BLaER1 treated with 17β-estradiol and CSF1 and Interleukin-3, amounts not matched to agents 10 nM and 100 nM (cell line): Measurements from ENCODE around the gene KRT86.
"Not testable (repeated sequence)": the region's sequence is repeated elsewhere in the genome, so short reads cannot be mapped to it uniquely, and the experiment has no call there.

Experiments used
- H3K27ac ChIP-seq, 11 experiments: shearing (Covaris generic); formaldehyde crosslinking; 2 replicates each; pipeline ENCODE4 v1.8.1; 2022
- H3K27me3 ChIP-seq, 11 experiments: shearing (Covaris generic); formaldehyde crosslinking; 2 replicates each; pipeline ENCODE4 v1.8.1; 2022
- H3K36me3 ChIP-seq, 11 experiments: shearing (Covaris generic); formaldehyde crosslinking; 2 replicates each; pipeline ENCODE4 v1.8.1; 2022
- H3K4me1 ChIP-seq, 10 experiments: shearing (Covaris generic); formaldehyde crosslinking; 2 replicates each; pipeline ENCODE4 v1.8.1; 2022
- H3K4me2 ChIP-seq, 11 experiments: shearing (Covaris generic); formaldehyde crosslinking; 2 replicates each; pipeline ENCODE4 v1.8.1; 2022
- H3K4me3 ChIP-seq, 10 experiments: shearing (Covaris generic); formaldehyde crosslinking; 2 replicates each; pipeline ENCODE4 v1.8.1; 2022
- H3K9ac ChIP-seq, 11 experiments: shearing (Covaris generic); formaldehyde crosslinking; 2 replicates each; pipeline ENCODE4 v1.8.1; 2022
- H3K9me3 ChIP-seq, 11 experiments: shearing (Covaris generic); formaldehyde crosslinking; replicated peaks in 1 of 11; 2 replicates each; pipeline ENCODE4 v1.8.1; 2022
- H4K20me1 ChIP-seq, 11 experiments: shearing (Covaris generic); formaldehyde crosslinking; 2 replicates each; pipeline ENCODE4 v1.8.1; 2022
- Cebpa-rat ChIP-seq, 11 experiments: shearing (Covaris generic); IDR thresholded peaks; 2 replicates each; pipeline ENCODE4 v1.8.1; 2022

Gene KRT86

DNA sequence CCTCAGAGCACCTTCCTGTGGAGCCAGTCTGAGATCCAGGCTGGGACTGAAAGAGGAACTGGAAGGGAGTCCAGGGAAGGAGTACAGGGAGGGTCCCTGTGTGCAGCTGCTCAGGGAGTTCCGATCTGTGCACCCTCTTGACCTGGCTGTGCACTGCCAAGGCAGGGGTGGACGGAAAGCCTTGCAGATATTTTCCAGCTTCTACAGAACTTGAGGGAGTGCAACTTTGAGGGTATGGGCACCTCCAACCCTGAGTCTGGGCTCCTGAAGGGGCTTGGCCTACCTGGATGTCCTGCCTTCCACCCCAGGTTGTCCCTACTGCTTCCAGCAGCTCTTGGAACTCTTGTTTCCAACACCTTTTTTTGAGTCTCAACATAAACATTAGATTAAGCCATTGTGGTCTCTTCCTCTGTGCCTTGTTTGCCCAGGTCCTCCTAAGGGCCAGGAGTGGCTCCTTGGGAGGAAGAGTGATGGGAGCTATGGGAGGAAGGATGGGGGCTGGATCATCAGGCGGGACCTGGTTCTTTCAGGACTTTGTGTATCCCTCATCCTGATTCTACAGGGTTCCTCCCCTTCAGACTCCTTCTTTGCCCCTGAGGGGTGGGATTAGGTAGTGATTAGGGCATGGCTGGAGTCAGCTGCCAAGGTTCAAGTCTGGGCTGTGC is 37.9 kb upstream of the KRT86 start:
- Histone ChIP-seq H3K4me2 (peak overlapping the region in 2 of 11 experiments; percentile 35 to 89; a peak in 4 of 22 replicates), H3K27ac (no peak overlapping the region), H4K20me1 (no peaks in the 10 kb centered on the region), H3K4me1 (peaks cover 16 to 41% (median 25%) of the 10 kb centered on the region in 10 experiments), H3K4me3 (no peak overlapping the region), H3K36me3 (no peaks in the 10 kb centered on the region), H3K9ac (no peak overlapping the region), H3K27me3 (peaks cover 0 to 18% (median 15%) of the 10 kb centered on the region in 11 experiments; a peak in 16 of 22 replicates), H3K9me3 (no peaks in the 10 kb centered on the region)
- no peak for TF ChIP-seq Cebpa-rat (IDR thresholded peaks at IDR 0.05)

GRCh38 chr12:52238207-52238840 is 36.1 kb upstream of the KRT86 start:
- H3K9ac ChIP-seq, result no peak overlapping the region
- H4K20me1 ChIP-seq, result no peaks in the 10 kb centered on the region
- no peak overlapping the region for H3K27ac ChIP-seq
- no peaks in the 10 kb centered on the region for H3K36me3 ChIP-seq
- no peak for TF ChIP-seq Cebpa-rat (IDR thresholded peaks at IDR 0.05)
- no peaks in the 10 kb centered on the region for H3K9me3 ChIP-seq
- peaks cover 0 to 5% (median 4%) of the 10 kb centered on the region in 11 experiments; a peak in 15 of 22 replicates for H3K27me3 ChIP-seq
- peak overlapping the region in 3 of 11 experiments; percentile 0 to 21 (median 4); a peak in 2 of 22 replicates for H3K4me2 ChIP-seq
- no peak overlapping the region for H3K4me3 ChIP-seq
- H3K4me1 ChIP-seq, result peaks cover 20 to 47% (median 29%) of the 10 kb centered on the region in 10 experiments

DNA sequence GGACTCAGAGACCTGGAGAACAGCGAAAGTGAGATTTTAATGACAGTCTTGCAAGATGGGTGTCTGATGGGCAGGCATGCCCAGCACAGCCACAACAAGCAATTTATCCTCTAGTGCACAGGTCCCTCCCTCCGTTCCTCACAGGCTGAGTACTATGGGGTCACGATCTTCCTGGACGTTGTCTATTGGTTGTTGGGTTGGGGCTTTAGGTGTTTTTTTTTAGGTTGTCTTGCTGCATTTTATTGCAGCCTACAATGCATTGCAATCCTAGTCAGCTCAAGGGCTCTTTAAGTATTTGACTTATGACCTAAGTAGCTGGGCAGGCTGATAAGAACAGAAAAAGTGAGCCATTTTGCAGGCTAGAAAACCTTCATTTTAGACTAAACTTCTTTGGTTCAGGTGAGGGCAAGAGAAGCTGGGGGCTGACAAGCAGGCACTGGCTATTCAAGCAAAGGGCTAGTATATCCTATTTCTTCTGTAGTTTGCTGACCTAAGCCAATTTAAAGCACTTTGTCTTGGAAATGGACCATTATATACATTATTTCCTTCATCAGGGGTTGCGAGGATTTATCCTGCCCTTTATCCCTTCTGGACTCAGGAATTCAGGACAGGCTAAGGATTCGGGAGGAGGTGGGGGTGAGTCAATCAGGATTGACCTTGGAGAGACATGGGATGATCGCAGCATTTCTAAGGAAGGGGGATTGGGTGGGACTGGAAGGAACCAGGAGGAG is 35.4 kb upstream of the KRT86 start:
- Histone ChIP-seq H3K4me3 (no peak overlapping the region), H3K4me2 (no peak overlapping the region), H3K27ac (no peak overlapping the region), H3K4me1 (peaks cover 27 to 55% (median 36%) of the 10 kb centered on the region in 10 experiments), H3K9me3 (no peaks in the 10 kb centered on the region), H3K27me3 (no peaks in the 10 kb centered on the region), H4K20me1 (no peaks in the 10 kb centered on the region), H3K9ac (no peak overlapping the region), H3K36me3 (no peaks in the 10 kb centered on the region)
- no peak for TF ChIP-seq Cebpa-rat (IDR thresholded peaks at IDR 0.05)

DNA sequence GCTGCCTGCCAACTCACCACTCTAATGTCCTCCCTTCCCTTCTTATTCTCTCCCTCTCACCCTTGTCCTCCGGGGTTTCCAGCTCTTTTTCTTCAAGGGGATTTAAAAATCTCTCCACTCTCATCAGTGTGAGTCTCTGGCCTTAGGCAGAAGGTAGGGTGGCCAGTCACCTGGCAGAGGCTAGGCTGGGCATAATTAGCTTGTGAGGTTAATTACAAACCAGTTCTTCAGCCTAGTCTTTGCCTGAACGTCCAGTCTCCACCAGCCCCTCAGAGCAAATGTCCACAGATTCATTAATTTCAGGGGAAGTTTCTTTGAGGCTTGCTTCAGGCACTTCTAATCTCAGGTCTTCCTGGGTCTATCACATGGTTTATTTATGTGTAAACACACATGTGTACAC is 34.7 kb upstream of the KRT86 start:
- Histone ChIP-seq H3K4me3 (no peak overlapping the region), H3K9me3 (no peaks in the 10 kb centered on the region), H3K27me3 (no peaks in the 10 kb centered on the region), H4K20me1 (no peaks in the 10 kb centered on the region), H3K4me2 (no peak overlapping the region), H3K4me1 (peaks cover 31 to 55% (median 37%) of the 10 kb centered on the region in 10 experiments), H3K9ac (no peak overlapping the region), H3K27ac (no peak overlapping the region), H3K36me3 (no peaks in the 10 kb centered on the region)
- no peak for TF ChIP-seq Cebpa-rat (IDR thresholded peaks at IDR 0.05)

DNA sequence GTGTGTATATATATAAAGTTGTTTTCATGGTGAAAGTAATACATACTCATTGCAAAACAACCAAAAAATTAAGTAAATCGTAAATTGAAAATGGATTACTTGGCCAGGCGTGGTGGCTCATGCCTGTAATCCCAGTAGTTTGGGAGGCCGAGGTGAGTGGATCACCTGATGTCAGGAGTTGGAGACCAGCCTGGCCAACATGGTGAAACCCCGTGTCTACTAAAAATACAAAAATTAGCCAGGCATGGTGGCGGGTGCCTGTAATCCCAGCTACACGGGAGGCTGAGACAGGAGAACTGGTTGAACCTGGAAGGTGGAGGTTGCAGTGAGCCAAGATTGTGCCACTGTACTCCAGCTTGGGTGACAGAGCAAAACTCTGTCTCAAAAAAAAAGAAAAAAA is 34.2 kb upstream of the KRT86 start:
- not testable (repeated sequence) for H3K36me3 ChIP-seq, H3K9me3 ChIP-seq, H3K9ac ChIP-seq, H3K27ac ChIP-seq, H3K4me2 ChIP-seq, H3K4me3 ChIP-seq, H3K27me3 ChIP-seq, H4K20me1 ChIP-seq
- H3K4me1 ChIP-seq, result peaks cover 31 to 54% (median 36%) of the 10 kb centered on the region in 10 experiments

GRCh38 chr12:52241205-52241842 is 33.1 kb upstream of the KRT86 start:
- Histone ChIP-seq H3K36me3 (no peaks in the 10 kb centered on the region), H3K9ac (no peak overlapping the region), H3K9me3 (no peaks in the 10 kb centered on the region), H3K4me3 (no peak overlapping the region), H3K4me2 (no peak overlapping the region; a peak in 1 of 22 replicates), H3K27ac (no peak overlapping the region), H3K4me1 (peaks cover 28 to 54% (median 38%) of the 10 kb centered on the region in 10 experiments), H3K27me3 (no peaks in the 10 kb centered on the region), H4K20me1 (no peaks in the 10 kb centered on the region)
- TF ChIP-seq Cebpa-rat (IDR thresholded peaks at IDR 0.05), result no peak

GRCh38 chr12:52242442-52243258 is 31.8 kb upstream of the KRT86 start:
- peaks cover 28 to 48% (median 38%) of the 10 kb centered on the region in 10 experiments for H3K4me1 ChIP-seq
- no peaks in the 10 kb centered on the region for H3K27me3 ChIP-seq
- H3K9ac ChIP-seq, result peak overlapping the region in 1 of 11 experiments; percentile 70; a peak in 1 of 22 replicates
- no peaks in the 10 kb centered on the region for H4K20me1 ChIP-seq
- no peak overlapping the region for H3K4me3 ChIP-seq
- no peaks in the 10 kb centered on the region for H3K9me3 ChIP-seq
- no peaks in the 10 kb centered on the region for H3K36me3 ChIP-seq
- TF ChIP-seq Cebpa-rat (IDR thresholded peaks at IDR 0.05), result no peak
- H3K4me2 ChIP-seq, result peak overlapping the region; percentile 69 to 94 (median 87); a peak in 20 of 22 replicates
- H3K27ac ChIP-seq, result peak overlapping the region in 8 of 11 experiments; percentile 65 to 94 (median 82); a peak in 8 of 22 replicates

- Histone ChIP-seq H3K4me3 (no peak overlapping the region), H3K4me1 (peaks cover 28 to 44% (median 37%) of the 10 kb centered on the region in 10 experiments), H3K27me3 (no peaks in the 10 kb centered on the region), H3K27ac (peak overlapping the region; percentile 65 to 94 (median 83); a peak in 20 of 22 replicates), H4K20me1 (no peaks in the 10 kb centered on the region), H3K36me3 (no peaks in the 10 kb centered on the region), H3K9me3 (no peaks in the 10 kb centered on the region), H3K4me2 (peak overlapping the region; percentile 69 to 94 (median 87)), H3K9ac (peak overlapping the region in 9 of 11 experiments; percentile 15 to 77 (median 68); a peak in 14 of 22 replicates)
- TF ChIP-seq Cebpa-rat (IDR thresholded peaks at IDR 0.05), result no peak
Measured at GRCh38 chr12:52243259-52243855, 31.1 kb upstream of the KRT86 start.
